Hepatocyte (in vitro differentiated cells): Measurements from ENCODE around the gene CDA.

ENCODE experiments used
- EZH2phosphoT487 ChIP-seq: fragments of 200-600 bp; sonication (generic); IDR thresholded peaks from one replicate; pipeline ENCODE4 v1.6.1; 2018; ENCODE audit warnings: antibody characterized with exemption, mild to moderate bottlenecking, low read depth, moderate library complexity; ENCODE audit not compliant: unreplicated experiment, severe bottlenecking
- TF ChIP-seq, protein P1 (sequence below): fragments of 200-600 bp; sonication (generic); IDR thresholded peaks from 2 replicates; pipeline ENCODE4 v1.5.1; 2016; ENCODE audit warnings: antibody characterized with exemption, mild to moderate bottlenecking; ENCODE audit not compliant: poor library complexity

DNA sequence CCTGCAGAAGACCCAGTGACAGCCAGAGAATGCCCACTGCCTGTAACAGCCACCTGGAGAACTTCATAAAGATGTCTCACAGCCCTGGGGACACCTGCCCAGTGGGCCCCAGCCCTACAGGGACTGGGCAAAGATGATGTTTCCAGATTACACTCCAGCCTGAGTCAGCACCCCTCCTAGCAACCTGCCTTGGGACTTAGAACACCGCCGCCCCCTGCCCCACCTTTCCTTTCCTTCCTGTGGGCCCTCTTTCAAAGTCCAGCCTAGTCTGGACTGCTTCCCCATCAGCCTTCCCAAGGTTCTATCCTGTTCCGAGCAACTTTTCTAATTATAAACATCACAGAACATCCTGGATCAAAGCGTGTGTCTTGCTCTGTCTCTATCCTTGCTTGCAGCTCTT lies 29.7 kb downstream of the CDA start:
- TF ChIP-seq, protein P1, sequence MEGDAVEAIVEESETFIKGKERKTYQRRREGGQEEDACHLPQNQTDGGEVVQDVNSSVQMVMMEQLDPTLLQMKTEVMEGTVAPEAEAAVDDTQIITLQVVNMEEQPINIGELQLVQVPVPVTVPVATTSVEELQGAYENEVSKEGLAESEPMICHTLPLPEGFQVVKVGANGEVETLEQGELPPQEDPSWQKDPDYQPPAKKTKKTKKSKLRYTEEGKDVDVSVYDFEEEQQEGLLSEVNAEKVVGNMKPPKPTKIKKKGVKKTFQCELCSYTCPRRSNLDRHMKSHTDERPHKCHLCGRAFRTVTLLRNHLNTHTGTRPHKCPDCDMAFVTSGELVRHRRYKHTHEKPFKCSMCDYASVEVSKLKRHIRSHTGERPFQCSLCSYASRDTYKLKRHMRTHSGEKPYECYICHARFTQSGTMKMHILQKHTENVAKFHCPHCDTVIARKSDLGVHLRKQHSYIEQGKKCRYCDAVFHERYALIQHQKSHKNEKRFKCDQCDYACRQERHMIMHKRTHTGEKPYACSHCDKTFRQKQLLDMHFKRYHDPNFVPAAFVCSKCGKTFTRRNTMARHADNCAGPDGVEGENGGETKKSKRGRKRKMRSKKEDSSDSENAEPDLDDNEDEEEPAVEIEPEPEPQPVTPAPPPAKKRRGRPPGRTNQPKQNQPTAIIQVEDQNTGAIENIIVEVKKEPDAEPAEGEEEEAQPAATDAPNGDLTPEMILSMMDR = no peak
- no peak for TF ChIP-seq EZH2phosphoT487
